Hepatocyte (in vitro differentiated cells): ENCODE data around the gene ATRAID.

Source experiments
- EZH2 ChIP-seq: fragments of 200-600 bp; sonication (generic); IDR thresholded peaks from 2 replicates; pipeline ENCODE4 v1.6.1; 2016; ENCODE audit warnings: antibody characterized with exemption, mild to moderate bottlenecking, borderline replicate concordance
- TF ChIP-seq, protein P1 (sequence below): fragments of 200-600 bp; sonication (generic); IDR thresholded peaks from 2 replicates; pipeline ENCODE4 v1.5.1; 2016; ENCODE audit warnings: antibody characterized with exemption, mild to moderate bottlenecking; ENCODE audit not compliant: poor library complexity

DNA sequence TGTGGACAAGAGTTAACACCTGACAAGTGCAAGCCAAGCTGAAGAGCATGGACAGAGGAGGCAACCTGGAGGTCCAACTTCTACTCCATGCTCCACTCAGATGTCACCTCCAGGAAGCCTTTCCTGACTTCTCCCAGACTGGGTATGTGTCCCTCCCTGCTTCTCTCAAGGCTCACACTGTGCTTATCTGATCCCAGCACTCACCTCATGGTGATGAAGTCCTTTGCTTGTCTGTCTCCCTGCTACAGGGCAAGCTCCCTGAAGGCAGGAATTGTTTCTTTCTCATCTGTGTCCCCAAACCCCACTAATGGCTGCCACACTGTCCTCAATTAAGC lies 53.7 kb downstream of the ATRAID start:
- TF ChIP-seq, protein P1, sequence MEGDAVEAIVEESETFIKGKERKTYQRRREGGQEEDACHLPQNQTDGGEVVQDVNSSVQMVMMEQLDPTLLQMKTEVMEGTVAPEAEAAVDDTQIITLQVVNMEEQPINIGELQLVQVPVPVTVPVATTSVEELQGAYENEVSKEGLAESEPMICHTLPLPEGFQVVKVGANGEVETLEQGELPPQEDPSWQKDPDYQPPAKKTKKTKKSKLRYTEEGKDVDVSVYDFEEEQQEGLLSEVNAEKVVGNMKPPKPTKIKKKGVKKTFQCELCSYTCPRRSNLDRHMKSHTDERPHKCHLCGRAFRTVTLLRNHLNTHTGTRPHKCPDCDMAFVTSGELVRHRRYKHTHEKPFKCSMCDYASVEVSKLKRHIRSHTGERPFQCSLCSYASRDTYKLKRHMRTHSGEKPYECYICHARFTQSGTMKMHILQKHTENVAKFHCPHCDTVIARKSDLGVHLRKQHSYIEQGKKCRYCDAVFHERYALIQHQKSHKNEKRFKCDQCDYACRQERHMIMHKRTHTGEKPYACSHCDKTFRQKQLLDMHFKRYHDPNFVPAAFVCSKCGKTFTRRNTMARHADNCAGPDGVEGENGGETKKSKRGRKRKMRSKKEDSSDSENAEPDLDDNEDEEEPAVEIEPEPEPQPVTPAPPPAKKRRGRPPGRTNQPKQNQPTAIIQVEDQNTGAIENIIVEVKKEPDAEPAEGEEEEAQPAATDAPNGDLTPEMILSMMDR = no peak
- TF ChIP-seq EZH2 = no peak
